Measurements from ENCODE around the gene PDLIM4. TPM values are rescaled to one million over a fixed set of nuclear protein-coding genes. Genes with fewer than 3 reads are reported as not detected.
A peak's percentile ranks its signal among the peaks of the same experiment; 100 is the strongest.

Gene PDLIM4
- total and polyA plus RNA-seq, 2 donors from 2014 or later: 31.6 to 47.0 TPM

DNA sequence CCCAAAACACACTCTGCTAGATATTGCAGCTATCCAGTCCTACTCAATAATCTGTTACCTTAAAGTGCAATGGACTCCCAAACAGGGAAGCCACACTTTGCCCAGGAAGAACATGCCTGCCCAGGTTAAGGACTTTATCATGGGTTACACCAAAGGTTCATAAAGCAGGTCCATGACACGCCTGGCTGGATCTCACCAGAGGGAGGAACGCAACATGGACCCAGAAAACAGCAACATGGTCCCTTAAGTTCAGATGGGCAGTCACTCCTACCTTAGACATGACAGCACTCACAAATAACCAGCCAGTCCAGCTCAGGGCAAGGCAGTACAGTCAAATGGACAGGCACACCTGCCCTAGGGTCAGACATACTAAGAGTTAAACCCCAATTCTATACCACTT lies 33.6 kb upstream of the PDLIM4 start:
- no peaks in the 10 kb centered on the region for H3K27me3 ChIP-seq (ENCODE audit: control insufficient read depth, insufficient read depth, low read length)
- no peaks in the 10 kb centered on the region for H3K9me3 ChIP-seq (ENCODE audit: control insufficient read depth in 2 of 3, insufficient read depth in 1 of 3, low read length in 3 of 3)
- DNase-seq (peak in 1 of 5 donors; percentile 20), FAIRE-seq (no peak)
- H3K4me1 ChIP-seq (ENCODE audit: control insufficient read depth in 2 of 3, insufficient read depth in 2 of 3, low read depth in 1 of 3, low read length in 3 of 3): peaks cover 0 to 22% (median 12%) of the 10 kb centered on the region in 3 donors
- H3K4me3 ChIP-seq (ENCODE audit: low read length in 3 of 3): no peak overlapping the region
- H3K27ac ChIP-seq (ENCODE audit: low read depth in 2 of 2, low read length in 2 of 2): no peak overlapping the region
- TF ChIP-seq CTCF (IDR thresholded peaks at IDR 0.05; ENCODE audit: borderline replicate concordance, extremely low read depth, insufficient read depth): no peak
- intact Hi-C loops (cut with DNase I): no loop called here
- H3K36me3 ChIP-seq (ENCODE audit: control insufficient read depth in 2 of 3, insufficient read depth in 3 of 3, low read length in 3 of 3): no peaks in the 10 kb centered on the region
- H3K9ac ChIP-seq (ENCODE audit: low read length in 3 of 3): no peak overlapping the region

GRCh38 chr5:132224716-132225115 lies 32.8 kb upstream of the PDLIM4 start:
- Histone ChIP-seq H3K27me3 (ENCODE audit: control insufficient read depth, insufficient read depth, low read length) (no peaks in the 10 kb centered on the region), H3K9me3 (ENCODE audit: control insufficient read depth in 2 of 3, insufficient read depth in 1 of 3, low read length in 3 of 3) (no peaks in the 10 kb centered on the region), H3K36me3 (ENCODE audit: control insufficient read depth in 2 of 3, insufficient read depth in 3 of 3, low read length in 3 of 3) (no peaks in the 10 kb centered on the region), H3K9ac (ENCODE audit: low read length in 3 of 3) (no peak overlapping the region), H3K4me1 (ENCODE audit: control insufficient read depth in 2 of 3, insufficient read depth in 2 of 3, low read depth in 1 of 3, low read length in 3 of 3) (peaks cover 0 to 22% (median 12%) of the 10 kb centered on the region in 3 donors), H3K4me3 (ENCODE audit: low read length in 3 of 3) (no peak overlapping the region), H3K27ac (ENCODE audit: low read depth in 2 of 2, low read length in 2 of 2) (no peak overlapping the region)
- intact Hi-C loops (cut with DNase I): no loop called here
- TF ChIP-seq CTCF (IDR thresholded peaks at IDR 0.05; ENCODE audit: borderline replicate concordance, extremely low read depth, insufficient read depth): no peak
- FAIRE-seq (no peak), DNase-seq (peak in 2 of 5 donors; percentile 18 to 26)

DNA sequence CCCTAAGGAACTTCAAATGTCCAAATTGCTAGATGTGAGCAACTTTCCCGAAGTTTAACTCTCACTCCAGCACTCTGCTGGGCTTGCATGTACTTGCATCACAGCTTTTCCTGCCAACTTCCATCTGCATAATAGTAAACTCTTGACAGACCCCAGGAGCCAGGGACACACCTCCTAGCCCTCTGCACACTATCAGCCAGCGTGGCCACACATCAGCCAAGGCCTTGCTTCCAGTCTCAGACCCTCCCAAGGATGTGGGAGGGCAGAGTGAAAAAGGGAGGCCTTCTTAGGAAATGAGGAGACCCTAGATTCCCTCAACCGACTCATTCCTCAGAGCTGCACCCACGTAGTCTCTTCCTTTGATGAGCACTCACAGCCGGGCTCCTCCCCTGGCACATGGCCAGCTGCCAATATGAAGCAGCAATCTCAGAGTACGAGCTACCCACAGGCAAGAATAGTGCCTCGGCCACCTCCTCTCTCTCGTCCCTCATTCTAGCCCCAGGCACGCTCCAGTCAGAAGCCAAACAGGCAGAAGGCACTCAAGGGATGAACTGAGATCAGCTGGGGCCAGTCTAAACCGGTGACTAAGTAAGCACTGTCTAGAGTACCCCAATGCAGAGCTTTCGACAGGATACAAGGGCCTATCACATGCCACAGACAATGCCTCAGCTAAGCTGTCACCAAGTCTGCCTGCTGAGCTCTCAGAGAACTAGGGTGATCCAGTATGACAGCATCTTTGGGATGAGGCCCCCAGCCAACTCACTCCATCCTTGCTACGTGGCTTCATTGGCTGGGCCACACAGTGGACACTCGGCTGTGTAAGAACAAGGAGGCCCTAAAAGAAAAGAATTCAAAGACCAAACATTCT lies 32.1 kb upstream of the PDLIM4 start:
- DNase-seq (peak in 4 of 5 donors; percentile 33 to 81 (median 68)), FAIRE-seq (no peak)
- Histone ChIP-seq H3K36me3 (ENCODE audit: control insufficient read depth in 2 of 3, insufficient read depth in 3 of 3, low read length in 3 of 3) (no peaks in the 10 kb centered on the region), H3K9ac (ENCODE audit: low read length in 3 of 3) (no peak overlapping the region), H3K27ac (ENCODE audit: low read depth in 2 of 2, low read length in 2 of 2) (no peak overlapping the region), H3K9me3 (ENCODE audit: control insufficient read depth in 2 of 3, insufficient read depth in 1 of 3, low read length in 3 of 3) (no peaks in the 10 kb centered on the region), H3K4me1 (ENCODE audit: control insufficient read depth in 2 of 3, insufficient read depth in 2 of 3, low read depth in 1 of 3, low read length in 3 of 3) (peaks cover 0 to 22% (median 12%) of the 10 kb centered on the region in 3 donors), H3K4me3 (ENCODE audit: low read length in 3 of 3) (no peak overlapping the region), H3K27me3 (ENCODE audit: control insufficient read depth, insufficient read depth, low read length) (no peaks in the 10 kb centered on the region)
- intact Hi-C loops (cut with DNase I): no loop called here
- no peak for TF ChIP-seq CTCF (IDR thresholded peaks at IDR 0.05; ENCODE audit: borderline replicate concordance, extremely low read depth, insufficient read depth)

Data from kidney (tissue), 14 donors.